ENCODE measurements around the gene GJC2.

The GJC2 gene

GRCh38 chr1:228152918-228153258 is 3.2 kb downstream of the GJC2 start:
- DNase-seq (ENCODE audit: low read depth) = no peak
- no peak for TF ChIP-seq CTCF (conservative IDR thresholded peaks at IDR 0.05; ENCODE audit: control insufficient read depth, insufficient read depth, low read depth, low read length)

GRCh38 chr1:228154021-228154669 is 4.4 kb downstream of the GJC2 start:
- no peak for TF ChIP-seq CTCF (conservative IDR thresholded peaks at IDR 0.05; ENCODE audit: control insufficient read depth, insufficient read depth, low read depth, low read length)
- DNase-seq (ENCODE audit: low read depth) = no peak
- H3K4me3 ChIP-seq (ENCODE audit: control insufficient read depth, low read depth, low read length) = no peak overlapping the region

More at GRCh38 chr1:228152918-228153258, 3.2 kb downstream of the GJC2 start:
- H3K4me3 ChIP-seq (ENCODE audit: control insufficient read depth, low read depth, low read length) = no peak overlapping the region

- no peak overlapping the region for H3K4me3 ChIP-seq (ENCODE audit: control insufficient read depth, low read depth, low read length)
- DNase-seq (ENCODE audit: low read depth) = no peak
- TF ChIP-seq CTCF (conservative IDR thresholded peaks at IDR 0.05; ENCODE audit: control insufficient read depth, insufficient read depth, low read depth, low read length) = no peak
These were observed 5.2 kb downstream of the GJC2 start for GRCh38 chr1:228154670-228155571.

GRCh38 chr1:228155596-228156514 is 6.1 kb downstream of the GJC2 start:
- no peak for TF ChIP-seq CTCF (conservative IDR thresholded peaks at IDR 0.05; ENCODE audit: control insufficient read depth, insufficient read depth, low read depth, low read length)
- H3K4me3 ChIP-seq (ENCODE audit: control insufficient read depth, low read depth, low read length) = no peak overlapping the region
- DNase-seq (ENCODE audit: low read depth) = no peak

GRCh38 chr1:228156515-228156881 is 6.8 kb downstream of the GJC2 start:
- no peak for DNase-seq (ENCODE audit: low read depth)
- H3K4me3 ChIP-seq (ENCODE audit: control insufficient read depth, low read depth, low read length) = no peak overlapping the region
- no peak for TF ChIP-seq CTCF (conservative IDR thresholded peaks at IDR 0.05; ENCODE audit: control insufficient read depth, insufficient read depth, low read depth, low read length)

GRCh38 chr1:228156941-228157728 is 7.4 kb downstream of the GJC2 start:
- no peak overlapping the region for H3K4me3 ChIP-seq (ENCODE audit: control insufficient read depth, low read depth, low read length)
- DNase-seq (ENCODE audit: low read depth) = no peak

More at GRCh38 chr1:228156941-228157728, 7.4 kb downstream of the GJC2 start:
- TF ChIP-seq CTCF (conservative IDR thresholded peaks at IDR 0.05; ENCODE audit: control insufficient read depth, insufficient read depth, low read depth, low read length) = no peak

Data from fibroblast of mammary gland (primary cell).